Peyer's patch (tissue), 4 donors: ENCODE data around the gene HLA-DOA. TPM values are rescaled to one million over a fixed set of nuclear protein-coding genes. Genes with fewer than 3 reads are reported as not detected.

Experiments used
- DNase-seq, 3 donors: peaks; one replicate each; pipeline ENCODE4 v3.0.0-alpha.2; 2017 to 2019
- H3K27ac ChIP-seq, 4 donors: fragments of 200-600 bp; sonication (generic); one replicate each; pipeline ENCODE4 v1.5.1; 2016 to 2019
- H3K27me3 ChIP-seq, 2 donors: fragments of 200-600 bp; sonication (generic); one replicate each; pipeline ENCODE4 v1.5.1; 2019
- H3K36me3 ChIP-seq, 3 donors: fragments of 200-600 bp; sonication (generic); one replicate each; pipeline ENCODE4 v1.5.1; 2016 to 2019
- H3K4me1 ChIP-seq, 4 donors: fragments of 200-600 bp; sonication (generic); one replicate each; pipeline ENCODE4 v1.5.1; 2016 to 2019
- H3K4me3 ChIP-seq, 4 donors: fragments of 200-600 bp; sonication (generic); 1 replicate in 3 of 4; 2 replicates in 1 of 4; pipeline ENCODE4 v1.5.1; 2016 to 2019; ENCODE audit warnings: mild to moderate bottlenecking in 1 of 4
- H3K9me3 ChIP-seq, 4 donors: fragments of 200-600 bp; sonication (generic); one replicate each; pipeline ENCODE4 v1.5.1; 2016 to 2019; ENCODE audit warnings: mild to moderate bottlenecking in 1 of 4
- POLR2A ChIP-seq, 2 donors: fragments of 450-650 bp; IDR thresholded peaks; one replicate each; pipeline ENCODE4 v1.5.1; 2017; ENCODE audit warnings: antibody characterized with exemption in 2 of 2, mild to moderate bottlenecking in 2 of 2, moderate library complexity in 2 of 2
- total RNA-seq, 4 donors: library from RNA; depleted of rRNA; stranded (reverse); fragments of >200 nt; gene quantifications; one replicate each; pipeline ENCODE4 v1.1.0, GENCODE V29; 2016
- TF ChIP-seq, protein P1 (sequence below), 6 experiments: fragments of 450-650 bp in 4 of 6; fragments of 200-600 bp in 2 of 6; sonication (generic) in 1 of 6; IDR thresholded peaks; one replicate each; pipeline ENCODE4 v1.5.1; 2017 to 2019; ENCODE audit warnings: antibody characterized with exemption in 6 of 6, mild to moderate bottlenecking in 3 of 6, moderate library complexity in 1 of 6

The HLA-DOA gene
- total RNA-seq, 4 donors from 2014 or later, result 0.95 to 26.4 (median 1.5) TPM; not detected in 1

DNA sequence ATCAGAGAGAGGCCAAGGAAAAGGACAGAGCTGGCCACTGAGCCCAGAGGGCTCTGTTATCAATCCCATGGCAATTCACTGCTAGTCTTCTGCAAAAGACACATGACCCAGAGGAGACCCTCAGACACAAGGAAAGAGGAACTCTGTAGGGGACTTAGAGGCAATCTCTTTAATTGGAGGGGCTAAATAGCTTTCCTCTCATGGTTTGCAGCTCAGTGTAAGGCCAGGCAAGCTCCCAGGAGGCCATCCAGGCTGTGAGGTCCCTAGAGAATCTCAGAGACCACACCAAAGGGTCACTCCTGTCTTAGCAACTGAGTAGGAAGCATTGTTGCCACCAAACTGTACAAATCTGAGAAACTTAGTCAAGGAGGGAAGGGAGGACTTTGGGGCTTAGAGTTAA is 10.0 kb upstream of the HLA-DOA start:
- no peak for TF ChIP-seq POLR2A (IDR thresholded peaks at IDR 0.05)
- TF ChIP-seq, protein P1, sequence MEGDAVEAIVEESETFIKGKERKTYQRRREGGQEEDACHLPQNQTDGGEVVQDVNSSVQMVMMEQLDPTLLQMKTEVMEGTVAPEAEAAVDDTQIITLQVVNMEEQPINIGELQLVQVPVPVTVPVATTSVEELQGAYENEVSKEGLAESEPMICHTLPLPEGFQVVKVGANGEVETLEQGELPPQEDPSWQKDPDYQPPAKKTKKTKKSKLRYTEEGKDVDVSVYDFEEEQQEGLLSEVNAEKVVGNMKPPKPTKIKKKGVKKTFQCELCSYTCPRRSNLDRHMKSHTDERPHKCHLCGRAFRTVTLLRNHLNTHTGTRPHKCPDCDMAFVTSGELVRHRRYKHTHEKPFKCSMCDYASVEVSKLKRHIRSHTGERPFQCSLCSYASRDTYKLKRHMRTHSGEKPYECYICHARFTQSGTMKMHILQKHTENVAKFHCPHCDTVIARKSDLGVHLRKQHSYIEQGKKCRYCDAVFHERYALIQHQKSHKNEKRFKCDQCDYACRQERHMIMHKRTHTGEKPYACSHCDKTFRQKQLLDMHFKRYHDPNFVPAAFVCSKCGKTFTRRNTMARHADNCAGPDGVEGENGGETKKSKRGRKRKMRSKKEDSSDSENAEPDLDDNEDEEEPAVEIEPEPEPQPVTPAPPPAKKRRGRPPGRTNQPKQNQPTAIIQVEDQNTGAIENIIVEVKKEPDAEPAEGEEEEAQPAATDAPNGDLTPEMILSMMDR (IDR thresholded peaks at IDR 0.05), result no peak
- H3K4me1 ChIP-seq, result peaks cover 0 to 11% (median 8%) of the 10 kb centered on the region in 4 donors
- H3K4me3 ChIP-seq, result peak overlapping the region in 1 of 4 donors; percentile 21
- no peaks in the 10 kb centered on the region for H3K27me3 ChIP-seq
- DNase-seq, result no peak
- no peaks in the 10 kb centered on the region for H3K36me3 ChIP-seq
- peak overlapping the region; percentile 67 to 83 (median 72) for H3K27ac ChIP-seq
- H3K9me3 ChIP-seq, result no peaks in the 10 kb centered on the region

DNA sequence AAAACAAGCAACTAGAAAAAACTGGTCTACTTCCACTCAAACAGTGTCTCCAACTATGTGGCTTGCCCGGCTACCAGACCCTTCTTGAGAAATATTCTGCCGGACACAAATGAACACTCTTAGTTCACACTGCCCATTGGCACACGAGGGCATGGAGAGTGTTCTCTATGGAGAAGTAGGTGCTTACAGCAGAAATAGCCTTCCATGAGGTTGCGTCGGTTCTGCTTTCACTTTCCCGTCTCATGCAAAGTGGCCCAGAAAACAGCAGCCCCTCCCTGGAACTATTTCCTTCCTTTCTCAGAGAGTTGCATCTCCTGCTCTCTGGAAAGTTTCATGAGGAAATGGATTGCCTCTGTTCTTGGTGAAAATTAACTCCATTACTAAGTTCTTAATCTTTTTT is 9.5 kb upstream of the HLA-DOA start:
- no peaks in the 10 kb centered on the region for H3K27me3 ChIP-seq
- no peaks in the 10 kb centered on the region for H3K36me3 ChIP-seq
- TF ChIP-seq, protein P1 (IDR thresholded peaks at IDR 0.05), result no peak
- TF ChIP-seq POLR2A (IDR thresholded peaks at IDR 0.05), result no peak
- DNase-seq, result peak in 2 of 3 donors; percentile 90 to 94
- H3K4me1 ChIP-seq, result peaks cover 0 to 11% (median 8%) of the 10 kb centered on the region in 4 donors
- peak overlapping the region; percentile 67 to 83 (median 72) for H3K27ac ChIP-seq
- H3K9me3 ChIP-seq, result no peaks in the 10 kb centered on the region
- peak overlapping the region in 1 of 4 donors; percentile 21 for H3K4me3 ChIP-seq

DNA sequence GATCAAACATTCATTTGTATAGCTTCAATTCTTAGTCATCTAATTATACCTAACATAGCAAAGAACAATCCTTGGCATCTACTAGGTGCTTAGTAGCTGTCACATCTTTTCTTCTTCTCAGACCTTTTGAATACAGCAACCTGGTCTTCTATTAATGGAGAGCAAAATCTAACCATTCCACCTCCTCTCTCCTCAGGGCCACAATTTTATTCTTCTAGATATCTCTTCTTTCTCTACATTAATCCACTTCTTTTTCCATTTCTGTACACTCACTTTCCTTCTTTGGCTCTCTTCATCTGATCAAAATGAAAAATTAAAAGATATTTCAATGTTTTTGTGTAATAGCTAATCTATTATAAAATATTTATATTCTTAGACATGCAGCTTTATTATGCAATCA is 9.0 kb upstream of the HLA-DOA start:
- peak overlapping the region in 3 of 4 donors; percentile 71 to 83 (median 74) for H3K27ac ChIP-seq
- H3K4me3 ChIP-seq, result no peak overlapping the region
- DNase-seq, result no peak
- peaks cover 0 to 11% (median 8%) of the 10 kb centered on the region in 4 donors for H3K4me1 ChIP-seq
- TF ChIP-seq POLR2A (IDR thresholded peaks at IDR 0.05), result no peak
- TF ChIP-seq, protein P1 (IDR thresholded peaks at IDR 0.05), result no peak
- H3K27me3 ChIP-seq, result no peaks in the 10 kb centered on the region
- no peaks in the 10 kb centered on the region for H3K36me3 ChIP-seq
- no peaks in the 10 kb centered on the region for H3K9me3 ChIP-seq

DNA sequence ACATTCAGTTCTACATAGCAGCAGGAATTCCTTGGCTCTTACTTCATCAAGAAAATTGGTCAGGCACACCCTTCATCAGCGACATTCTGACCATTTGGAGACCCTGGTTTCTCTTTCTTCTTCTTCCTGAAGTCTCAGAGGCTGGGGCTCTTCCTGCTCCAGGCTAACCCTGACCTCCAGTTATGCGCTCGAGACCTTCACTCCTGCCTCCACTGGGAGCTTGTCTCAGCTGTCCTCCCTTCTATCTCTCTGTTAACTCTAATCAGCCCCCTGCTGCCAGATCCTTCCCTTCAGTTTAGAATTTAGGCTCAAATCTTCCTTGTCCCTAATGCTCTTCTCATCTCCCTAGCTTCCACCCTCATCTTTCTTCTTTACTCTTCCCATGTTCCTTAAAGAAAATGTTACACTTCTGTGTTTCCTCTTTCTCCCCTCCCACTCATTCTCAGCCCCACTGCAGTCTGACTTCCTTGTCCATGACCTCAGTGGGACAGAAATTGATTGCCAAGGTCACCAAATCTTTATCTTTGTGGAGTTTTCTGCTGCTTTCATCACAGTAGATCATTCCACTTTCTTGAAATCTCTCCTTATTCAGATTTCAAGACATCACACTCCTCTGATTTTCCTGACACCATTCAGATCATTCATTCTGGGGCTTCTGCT is 8.4 kb upstream of the HLA-DOA start:
- Histone ChIP-seq H3K36me3 (no peaks in the 10 kb centered on the region), H3K4me3 (no peak overlapping the region), H3K27ac (peak overlapping the region in 3 of 4 donors; percentile 71 to 83 (median 74)), H3K27me3 (no peaks in the 10 kb centered on the region), H3K4me1 (peaks cover 0 to 11% (median 8%) of the 10 kb centered on the region in 4 donors), H3K9me3 (no peaks in the 10 kb centered on the region)
- TF ChIP-seq, protein P1 (IDR thresholded peaks at IDR 0.05), result no peak
- TF ChIP-seq POLR2A (IDR thresholded peaks at IDR 0.05), result no peak
- no peak for DNase-seq

DNA sequence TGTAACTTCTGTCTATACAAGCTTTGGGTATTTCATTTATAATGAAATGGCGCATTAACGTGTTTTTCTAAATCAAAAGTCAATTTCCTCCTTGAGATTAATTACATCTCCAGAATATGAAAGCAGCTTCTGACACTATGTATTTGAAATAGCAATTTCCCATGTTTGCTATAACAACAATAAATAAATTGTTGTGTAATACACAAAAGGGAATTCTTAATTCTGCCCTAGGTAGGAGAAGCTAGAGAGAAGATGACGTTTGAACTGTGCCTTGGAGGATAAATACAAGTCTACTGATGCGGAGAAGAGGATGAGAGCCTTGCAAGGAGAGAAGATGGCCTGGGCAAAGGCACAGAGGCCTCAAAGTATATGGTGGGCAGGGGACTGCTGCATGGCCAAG is 7.6 kb upstream of the HLA-DOA start:
- H3K4me3 ChIP-seq, result no peak overlapping the region
- H3K4me1 ChIP-seq, result peaks cover 0 to 11% (median 8%) of the 10 kb centered on the region in 4 donors
- DNase-seq, result no peak
- peak overlapping the region in 1 of 4 donors; percentile 83 for H3K27ac ChIP-seq
- no peak for TF ChIP-seq POLR2A (IDR thresholded peaks at IDR 0.05)
- TF ChIP-seq, protein P1 (IDR thresholded peaks at IDR 0.05), result no peak
- H3K36me3 ChIP-seq, result no peaks in the 10 kb centered on the region
- H3K9me3 ChIP-seq, result no peaks in the 10 kb centered on the region
- H3K27me3 ChIP-seq, result no peaks in the 10 kb centered on the region
